Esophagus muscularis mucosa (tissue), 4 donors: ENCODE results near the gene C19orf85.

ENCODE experiments used
- EP300 ChIP-seq: sonication (generic); formaldehyde crosslinking; IDR thresholded peaks from one replicate; pipeline ENCODE4 v1.6.1; 2017; ENCODE audit warnings: antibody characterized with exemption
- POLR2A ChIP-seq: fragments of 450-650 bp; IDR thresholded peaks from one replicate; pipeline ENCODE4 v1.6.1; 2017; ENCODE audit warnings: antibody characterized with exemption, moderate library complexity, mild to moderate bottlenecking, low read depth
- POLR2AphosphoS5 ChIP-seq, 2 donors: sonication (generic); formaldehyde crosslinking; IDR thresholded peaks; one replicate each; pipeline ENCODE4 v1.6.1; 2017; ENCODE audit warnings: antibody characterized with exemption in 2 of 2
- TF ChIP-seq, protein P1 (sequence below), 3 experiments: fragments of 200-600 bp in 2 of 3; fragments of 450-650 bp in 1 of 3; sonication (generic) in 2 of 3; IDR thresholded peaks; one replicate each; pipeline ENCODE4 v1.5.1; 2017 to 2019; ENCODE audit warnings: antibody characterized with exemption in 3 of 3, mild to moderate bottlenecking in 2 of 3, moderate library complexity in 1 of 3

DNA sequence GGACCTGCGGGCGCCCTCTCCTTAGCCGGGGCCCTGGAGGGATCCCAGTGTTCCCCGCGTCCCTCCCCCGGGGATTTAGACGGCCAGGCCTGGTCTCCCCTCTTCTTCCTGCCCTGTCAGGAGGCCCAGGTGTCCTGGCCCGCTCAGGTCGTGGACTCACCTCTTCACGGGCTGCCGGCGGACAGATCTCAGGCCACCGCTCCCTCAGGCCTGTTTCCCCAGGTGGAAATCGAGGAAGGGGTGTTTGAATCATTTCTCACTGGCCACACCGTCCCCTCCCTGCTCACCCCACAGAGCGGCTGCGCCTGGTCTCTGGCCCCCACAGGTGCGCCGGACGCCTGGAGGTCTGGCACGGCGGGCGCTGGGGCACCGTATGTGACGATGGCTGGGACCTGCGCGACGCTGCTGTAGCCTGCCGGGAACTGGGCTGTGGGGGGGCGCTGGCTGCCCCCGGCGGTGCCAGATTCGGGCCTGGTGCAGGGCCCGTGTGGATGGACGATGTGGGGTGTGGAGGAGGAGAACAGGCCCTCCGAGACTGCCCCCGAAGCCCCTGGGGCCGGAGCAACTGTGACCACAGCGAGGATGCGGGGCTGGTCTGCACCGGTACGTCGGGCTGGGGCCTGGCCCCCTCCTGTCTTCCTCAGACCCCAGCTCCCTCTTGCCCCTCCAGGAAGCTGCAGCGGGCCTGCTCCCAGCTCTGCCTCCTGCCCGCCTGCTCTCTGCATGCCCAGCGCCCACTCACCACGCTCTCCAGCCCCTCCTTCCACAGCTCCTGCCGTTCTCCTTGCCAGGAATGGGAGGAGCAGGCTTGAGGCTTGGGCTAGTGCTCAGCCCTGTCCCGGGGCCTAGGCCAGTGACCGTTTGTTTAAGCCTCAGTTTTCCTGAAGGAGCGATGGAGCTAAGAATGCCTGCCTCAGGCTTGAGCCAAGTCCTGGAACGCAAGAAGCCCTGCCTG, 26.2 kb upstream of the C19orf85 start:
- TF ChIP-seq, protein P1, sequence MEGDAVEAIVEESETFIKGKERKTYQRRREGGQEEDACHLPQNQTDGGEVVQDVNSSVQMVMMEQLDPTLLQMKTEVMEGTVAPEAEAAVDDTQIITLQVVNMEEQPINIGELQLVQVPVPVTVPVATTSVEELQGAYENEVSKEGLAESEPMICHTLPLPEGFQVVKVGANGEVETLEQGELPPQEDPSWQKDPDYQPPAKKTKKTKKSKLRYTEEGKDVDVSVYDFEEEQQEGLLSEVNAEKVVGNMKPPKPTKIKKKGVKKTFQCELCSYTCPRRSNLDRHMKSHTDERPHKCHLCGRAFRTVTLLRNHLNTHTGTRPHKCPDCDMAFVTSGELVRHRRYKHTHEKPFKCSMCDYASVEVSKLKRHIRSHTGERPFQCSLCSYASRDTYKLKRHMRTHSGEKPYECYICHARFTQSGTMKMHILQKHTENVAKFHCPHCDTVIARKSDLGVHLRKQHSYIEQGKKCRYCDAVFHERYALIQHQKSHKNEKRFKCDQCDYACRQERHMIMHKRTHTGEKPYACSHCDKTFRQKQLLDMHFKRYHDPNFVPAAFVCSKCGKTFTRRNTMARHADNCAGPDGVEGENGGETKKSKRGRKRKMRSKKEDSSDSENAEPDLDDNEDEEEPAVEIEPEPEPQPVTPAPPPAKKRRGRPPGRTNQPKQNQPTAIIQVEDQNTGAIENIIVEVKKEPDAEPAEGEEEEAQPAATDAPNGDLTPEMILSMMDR (IDR thresholded peaks at IDR 0.05) = no peak
- TF ChIP-seq POLR2AphosphoS5 (IDR thresholded peaks at IDR 0.05) (no peak), EP300 (no peak), POLR2A (no peak)
